H1 (cell line): ENCODE results near the gene MAST2. TPM values are rescaled to one million over a fixed set of nuclear protein-coding genes. Genes with fewer than 3 reads are reported as not detected.

Source experiments
- BRCA1 ChIP-seq: IDR thresholded peaks from 2 replicates; pipeline ENCODE4 v1.6.1; 2012; ENCODE audit warnings: low read depth, low read length, improper control_type of control experiment
- RNF2 ChIP-seq: fragments of 200-900, 300-1000 bp; sonication (generic); IDR thresholded peaks from 2 replicates; pipeline ENCODE4 v1.7.1; 2016; ENCODE audit warnings: borderline replicate concordance, low read depth, mild to moderate bottlenecking, antibody characterized with exemption, low read length; ENCODE audit not compliant: poor library complexity, severe bottlenecking; ENCODE audit errors: missing control alignments
- polyA plus RNA-seq, 7 experiments: library from polyadenylated mRNA; depleted of rRNA in 3 of 7; stranded (reverse) in 5 of 7; unstranded in 2 of 7; fragments of >200 nt in 5 of 7; fragments of 200-250 nt in 2 of 7; gene quantifications; 1 replicate in 5 of 7; 2 replicates in 1 of 7; 4 replicates in 1 of 7; pipeline versions ENCODE4 v1.2.1 to v1.2.3, GENCODE V29; 2011 to 2013; ENCODE audit warnings: missing spikeins in 2 of 7, mixed read lengths in 2 of 7
- total RNA-seq: library from RNA; stranded (reverse); fragmentation: NEBNext Ultra II Directional; extraction: Animal tissue kit (Norgen Biotek cat#: 25700); gene quantifications from 2 replicates; pipeline ENCODE4 v1.2.1, GENCODE V29; 2021

The MAST2 gene
- total and polyA plus RNA-seq, 2 of the 8 experiments (the other 6 are each of a cell fraction or from before 2014, with no cell fraction given), result 20.5 to 35.4 TPM

GRCh38 chr1:45906883-45907282 is 103.5 kb downstream of the MAST2 start (continued):
- TF ChIP-seq RNF2, result no peak
- TF ChIP-seq BRCA1, result no peak
